ENCODE data around the gene RUSC1.

DNA sequence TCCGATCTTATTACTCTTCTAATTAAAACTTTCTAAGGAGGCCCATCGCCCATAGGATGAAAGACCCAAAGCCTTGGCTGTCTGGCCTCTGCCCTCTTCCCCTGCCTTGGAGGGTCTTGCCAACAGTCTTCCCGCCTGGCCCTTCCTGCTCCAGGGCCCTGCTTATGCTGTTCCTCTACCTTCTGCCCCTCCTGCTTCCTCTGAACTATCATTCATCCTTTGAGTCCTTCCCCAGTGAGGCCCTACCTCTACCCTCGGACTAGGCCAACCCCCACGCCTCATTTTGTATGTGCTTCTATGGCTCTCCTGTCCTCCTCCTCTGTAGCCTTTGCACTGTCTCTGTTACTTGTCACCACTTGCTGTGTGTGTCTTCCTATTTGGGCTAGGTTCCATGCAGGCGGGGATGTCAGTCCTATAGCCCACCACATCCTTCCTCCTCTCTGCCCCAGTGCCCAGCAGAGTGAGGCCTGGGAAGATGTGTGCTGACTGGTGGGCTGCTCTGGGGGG is 5.4 kb downstream of the RUSC1 start:
- TF ChIP-seq, protein P1, sequence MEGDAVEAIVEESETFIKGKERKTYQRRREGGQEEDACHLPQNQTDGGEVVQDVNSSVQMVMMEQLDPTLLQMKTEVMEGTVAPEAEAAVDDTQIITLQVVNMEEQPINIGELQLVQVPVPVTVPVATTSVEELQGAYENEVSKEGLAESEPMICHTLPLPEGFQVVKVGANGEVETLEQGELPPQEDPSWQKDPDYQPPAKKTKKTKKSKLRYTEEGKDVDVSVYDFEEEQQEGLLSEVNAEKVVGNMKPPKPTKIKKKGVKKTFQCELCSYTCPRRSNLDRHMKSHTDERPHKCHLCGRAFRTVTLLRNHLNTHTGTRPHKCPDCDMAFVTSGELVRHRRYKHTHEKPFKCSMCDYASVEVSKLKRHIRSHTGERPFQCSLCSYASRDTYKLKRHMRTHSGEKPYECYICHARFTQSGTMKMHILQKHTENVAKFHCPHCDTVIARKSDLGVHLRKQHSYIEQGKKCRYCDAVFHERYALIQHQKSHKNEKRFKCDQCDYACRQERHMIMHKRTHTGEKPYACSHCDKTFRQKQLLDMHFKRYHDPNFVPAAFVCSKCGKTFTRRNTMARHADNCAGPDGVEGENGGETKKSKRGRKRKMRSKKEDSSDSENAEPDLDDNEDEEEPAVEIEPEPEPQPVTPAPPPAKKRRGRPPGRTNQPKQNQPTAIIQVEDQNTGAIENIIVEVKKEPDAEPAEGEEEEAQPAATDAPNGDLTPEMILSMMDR (IDR thresholded peaks at IDR 0.05; ENCODE audit: insufficient read depth, low read length, poor library complexity, severe bottlenecking) = no peak
- TF ChIP-seq EZH2phosphoT487 (conservative IDR thresholded peaks at IDR 0.05; ENCODE audit: low read length) = no peak

Measured in SU-DHL-6 (cell line).